Epithelial cell of esophagus (primary cell): Measurements from ENCODE around the gene NAPB.

ENCODE experiments used
- DNase-seq: peaks from one replicate; pipeline ENCODE4 v3.0.0; 2010; ENCODE audit warnings: low read depth
- H3K4me3 ChIP-seq: 2 replicates; pipeline ENCODE4 v1.5.1; 2011; ENCODE audit warnings: mild to moderate bottlenecking, low read length, control low read depth
- CTCF ChIP-seq: IDR thresholded peaks from 2 replicates; pipeline ENCODE4 v1.5.1; 2011; ENCODE audit warnings: low read depth, mild to moderate bottlenecking, low read length, control low read depth, inconsistent platforms; ENCODE audit not compliant: insufficient read depth; ENCODE audit errors: missing control alignments

Gene NAPB

GRCh38 chr20:23386304-23387117, 34.8 kb downstream of the NAPB start:
- no peak overlapping the region for H3K4me3 ChIP-seq
- no peak for DNase-seq
- TF ChIP-seq CTCF, result no peak

- TF ChIP-seq CTCF, result no peak
- DNase-seq, result no peak
- H3K4me3 ChIP-seq, result no peak overlapping the region
These were observed 39.4 kb downstream of the NAPB start for GRCh38 chr20:23381876-23382275.

GRCh38 chr20:23379772-23380171, 41.5 kb downstream of the NAPB start:
- no peak overlapping the region for H3K4me3 ChIP-seq
- no peak for TF ChIP-seq CTCF

GRCh38 chr20:23375827-23376226, 45.5 kb downstream of the NAPB start:
- no peak overlapping the region for H3K4me3 ChIP-seq
- no peak for DNase-seq
- no peak for TF ChIP-seq CTCF

More at GRCh38 chr20:23379772-23380171, 41.5 kb downstream of the NAPB start:
- no peak for DNase-seq

- no peak for TF ChIP-seq CTCF
- DNase-seq, result no peak
- H3K4me3 ChIP-seq, result no peak overlapping the region
These were observed 46.8 kb downstream of the NAPB start for GRCh38 chr20:23374441-23374840.

GRCh38 chr20:23371496-23371895, 49.8 kb downstream of the NAPB start:
- no peak for DNase-seq
- TF ChIP-seq CTCF, result no peak
- H3K4me3 ChIP-seq, result no peak overlapping the region

- no peak for TF ChIP-seq CTCF
- no peak for DNase-seq
- H3K4me3 ChIP-seq, result no peak overlapping the region
These were observed 50.4 kb downstream of the NAPB start for GRCh38 chr20:23370873-23371272.
